Loucy (cell line): ENCODE results near the gene NPW.

Source experiments
- H2AFZ ChIP-seq: fragments of 200-600 bp; sonication (generic); 2 replicates; pipeline ENCODE4 v1.6.0; 2016; ENCODE audit warnings: antibody characterized with exemption, mild to moderate bottlenecking, low read length, moderate library complexity
- H3F3A ChIP-seq: fragments of 200-600 bp; 2 replicates; pipeline ENCODE4 v1.6.0; 2016; ENCODE audit warnings: antibody characterized with exemption, low read depth, mild to moderate bottlenecking
- H3K27me3 ChIP-seq: fragments of 200-600 bp; sonication (generic); 2 replicates; pipeline ENCODE4 v1.6.1; 2014; ENCODE audit warnings: low read length, mild to moderate bottlenecking; ENCODE audit not compliant: insufficient read depth, poor library complexity, severe bottlenecking
- H3K36me3 ChIP-seq: fragments of 200-600 bp; sonication (generic); 2 replicates; pipeline ENCODE4 v1.6.1; 2016; ENCODE audit warnings: low read length; ENCODE audit not compliant: insufficient read depth
- H3K4me1 ChIP-seq: fragments of 200-600 bp; sonication (generic); 2 replicates; pipeline ENCODE4 v1.5.1; 2014; ENCODE audit warnings: low read length, mild to moderate bottlenecking; ENCODE audit not compliant: insufficient read depth, poor library complexity, severe bottlenecking
- H3K4me2 ChIP-seq: fragments of 200-600 bp; sonication (generic); 2 replicates; pipeline ENCODE4 v1.6.0; 2014; ENCODE audit warnings: antibody characterized with exemption, low read length, low read depth, mild to moderate bottlenecking; ENCODE audit not compliant: poor library complexity, severe bottlenecking
- H3K4me3 ChIP-seq: fragments of 200-600 bp; sonication (generic); 2 replicates; pipeline ENCODE4 v1.5.1; 2014; ENCODE audit warnings: low read length, mild to moderate bottlenecking, mixed read lengths; ENCODE audit not compliant: poor library complexity, severe bottlenecking
- H3K79me2 ChIP-seq: fragments of 200-600 bp; sonication (generic); 2 replicates; pipeline ENCODE4 v1.6.1; 2014; ENCODE audit warnings: low read length; ENCODE audit not compliant: insufficient read depth
- H3K9ac ChIP-seq: fragments of 200-600 bp; sonication (generic); 2 replicates; pipeline ENCODE4 v1.6.0; 2014; ENCODE audit warnings: mild to moderate bottlenecking, low read depth, low read length, moderate library complexity; ENCODE audit not compliant: poor library complexity, severe bottlenecking
- H3K9me2 ChIP-seq: fragments of 200-600 bp; sonication (generic); replicated peaks from 2 replicates; pipeline ENCODE4 v1.6.1; 2016; ENCODE audit warnings: low read depth, low read length, mixed read lengths
- H3K9me3 ChIP-seq: fragments of 200-600 bp; sonication (generic); 2 replicates; pipeline ENCODE4 v1.6.1; 2014; ENCODE audit warnings: mild to moderate bottlenecking, antibody characterized with exemption, low read length, low read depth; ENCODE audit not compliant: insufficient read depth
- H4K20me1 ChIP-seq: fragments of 200-600 bp; sonication (generic); 2 replicates; pipeline ENCODE4 v1.6.0; 2014; ENCODE audit warnings: antibody characterized with exemption, low read length, mild to moderate bottlenecking; ENCODE audit not compliant: insufficient read depth, poor library complexity, severe bottlenecking
- CTCF ChIP-seq: fragments of 200-600 bp; sonication (generic); conservative IDR thresholded peaks from 2 replicates; pipeline ENCODE4 v1.5.1; 2014; ENCODE audit warnings: mild to moderate bottlenecking, antibody characterized with exemption, low read length
- EZH2phosphoT487 ChIP-seq: fragments of 200-600 bp; IDR thresholded peaks from 2 replicates; pipeline ENCODE4 v1.6.1; 2018; ENCODE audit warnings: antibody characterized with exemption, mild to moderate bottlenecking, moderate library complexity, borderline replicate concordance

The NPW gene

GRCh38 chr16:1991588-1991947 is 28.0 kb upstream of the NPW start:
- no peak overlapping the region for H2AFZ ChIP-seq
- no peak overlapping the region for H3K9ac ChIP-seq

GRCh38 chr16:1991948-1992703 is 27.5 kb upstream of the NPW start:
- H3K4me1 ChIP-seq: no peaks in the 10 kb centered on the region
- H2AFZ ChIP-seq: no peak overlapping the region
- TF ChIP-seq EZH2phosphoT487 (no peak), CTCF (no peak)
- no peaks in the 10 kb centered on the region for H3K9me2 ChIP-seq
- H3K79me2 ChIP-seq: no peaks in the 10 kb centered on the region
- H3F3A ChIP-seq: no peaks in the 10 kb centered on the region
- peaks cover under 1% of the 10 kb centered on the region; the same call in 1 of the 2 replicates for H3K36me3 ChIP-seq
- no peaks in the 10 kb centered on the region for H3K27me3 ChIP-seq
- no peaks in the 10 kb centered on the region for H3K9me3 ChIP-seq
- no peak overlapping the region for H3K9ac ChIP-seq
- H3K4me2 ChIP-seq: no peak overlapping the region
- no peak overlapping the region for H3K4me3 ChIP-seq
- no peaks in the 10 kb centered on the region for H4K20me1 ChIP-seq

More at GRCh38 chr16:1991588-1991947, 28.0 kb upstream of the NPW start:
- Histone ChIP-seq H3K36me3 (no peaks in the 10 kb centered on the region; the same call in 1 of the 2 replicates), H3K4me3 (no peak overlapping the region), H3K9me2 (no peaks in the 10 kb centered on the region), H3K27me3 (no peaks in the 10 kb centered on the region), H3K79me2 (no peaks in the 10 kb centered on the region), H3K9me3 (no peaks in the 10 kb centered on the region), H3K4me1 (no peaks in the 10 kb centered on the region), H3K4me2 (no peak overlapping the region), H4K20me1 (no peaks in the 10 kb centered on the region), H3F3A (no peaks in the 10 kb centered on the region)
- TF ChIP-seq CTCF (no peak), EZH2phosphoT487 (no peak)

GRCh38 chr16:1992704-1993317 is 26.8 kb upstream of the NPW start:
- Histone ChIP-seq H3K9ac (no peak overlapping the region), H3K36me3 (peaks cover 3% of the 10 kb centered on the region; the same call in 1 of the 2 replicates), H3K27me3 (no peaks in the 10 kb centered on the region), H3K4me1 (no peaks in the 10 kb centered on the region), H3K9me3 (no peaks in the 10 kb centered on the region), H3K4me2 (no peak overlapping the region), H3F3A (no peaks in the 10 kb centered on the region), H2AFZ (no peak overlapping the region), H3K79me2 (no peaks in the 10 kb centered on the region), H3K9me2 (no peaks in the 10 kb centered on the region), H3K4me3 (no peak overlapping the region), H4K20me1 (no peaks in the 10 kb centered on the region)
- no peak for TF ChIP-seq CTCF
